Nephron (organoid): ENCODE measurements around the gene TOLLIP.
A peak's percentile ranks its signal among the peaks of the same experiment; 100 is the strongest.

Source experiments
- H3K27ac Mint-ChIP-seq, 3 experiments: 2 replicates each; pipeline ENCODE4 v1.8.0; 2020; ENCODE audit warnings: mixed read lengths in 3 of 3, mild to moderate bottlenecking in 2 of 3, moderate library complexity in 1 of 3
- H3K27me3 Mint-ChIP-seq: 2 replicates; pipeline ENCODE4 v1.8.0; 2021; ENCODE audit warnings: low read depth, mild to moderate bottlenecking, moderate library complexity, mixed read lengths
- H3K36me3 Mint-ChIP-seq: 2 replicates; pipeline ENCODE4 v1.8.0; 2020; ENCODE audit warnings: low read depth, mixed read lengths
- H3K4me1 Mint-ChIP-seq: 2 replicates; pipeline ENCODE4 v1.8.0; 2020; ENCODE audit warnings: mixed read lengths
- H3K4me3 Mint-ChIP-seq, 3 experiments: 2 replicates each; pipeline ENCODE4 v1.8.0; 2020; ENCODE audit warnings: mild to moderate bottlenecking in 3 of 3, mixed read lengths in 3 of 3, moderate library complexity in 2 of 3
- H3K9me3 Mint-ChIP-seq: 2 replicates; pipeline ENCODE4 v1.8.0; 2020; ENCODE audit warnings: mixed read lengths
- TF ChIP-seq, protein P1 (sequence below), 3 experiments: fragments of 200-600 bp; sonication (generic); IDR thresholded peaks; one replicate each; pipeline ENCODE4 v1.5.0; 2021; ENCODE audit warnings: antibody characterized with exemption in 3 of 3; ENCODE audit not compliant: unreplicated experiment in 3 of 3

TOLLIP gene

DNA sequence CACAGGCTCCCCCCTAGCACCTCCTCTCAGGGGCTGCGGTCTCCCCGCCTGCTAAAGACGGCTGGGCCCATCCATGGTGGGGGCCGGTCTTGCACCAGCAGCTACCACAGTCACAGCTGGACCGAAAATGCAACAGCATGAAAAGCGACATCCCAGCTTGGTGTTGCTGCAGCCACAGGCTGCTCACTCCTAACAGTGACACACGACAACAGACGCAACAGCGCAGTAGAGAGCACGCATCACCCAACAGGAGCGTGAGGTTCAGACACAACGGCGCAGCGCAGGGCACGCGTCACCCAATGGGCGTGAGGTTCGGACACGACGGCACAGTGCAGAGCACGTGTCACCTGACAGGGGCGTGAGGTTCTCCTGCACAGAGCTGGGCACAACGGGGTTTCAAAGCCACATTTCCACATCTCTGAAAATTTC, 24.1 kb downstream of the TOLLIP start:
- Mint-ChIP-seq H3K4me1 (no peaks in the 10 kb centered on the region), H3K36me3 (peaks cover 31% of the 10 kb centered on the region), H3K27me3 (no peaks in the 10 kb centered on the region), H3K9me3 (no peaks in the 10 kb centered on the region), H3K4me3 (no peak overlapping the region), H3K27ac (no peak overlapping the region)
- TF ChIP-seq, protein P1, sequence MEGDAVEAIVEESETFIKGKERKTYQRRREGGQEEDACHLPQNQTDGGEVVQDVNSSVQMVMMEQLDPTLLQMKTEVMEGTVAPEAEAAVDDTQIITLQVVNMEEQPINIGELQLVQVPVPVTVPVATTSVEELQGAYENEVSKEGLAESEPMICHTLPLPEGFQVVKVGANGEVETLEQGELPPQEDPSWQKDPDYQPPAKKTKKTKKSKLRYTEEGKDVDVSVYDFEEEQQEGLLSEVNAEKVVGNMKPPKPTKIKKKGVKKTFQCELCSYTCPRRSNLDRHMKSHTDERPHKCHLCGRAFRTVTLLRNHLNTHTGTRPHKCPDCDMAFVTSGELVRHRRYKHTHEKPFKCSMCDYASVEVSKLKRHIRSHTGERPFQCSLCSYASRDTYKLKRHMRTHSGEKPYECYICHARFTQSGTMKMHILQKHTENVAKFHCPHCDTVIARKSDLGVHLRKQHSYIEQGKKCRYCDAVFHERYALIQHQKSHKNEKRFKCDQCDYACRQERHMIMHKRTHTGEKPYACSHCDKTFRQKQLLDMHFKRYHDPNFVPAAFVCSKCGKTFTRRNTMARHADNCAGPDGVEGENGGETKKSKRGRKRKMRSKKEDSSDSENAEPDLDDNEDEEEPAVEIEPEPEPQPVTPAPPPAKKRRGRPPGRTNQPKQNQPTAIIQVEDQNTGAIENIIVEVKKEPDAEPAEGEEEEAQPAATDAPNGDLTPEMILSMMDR (IDR thresholded peaks at IDR 0.05; ENCODE audit: unreplicated experiment in 3 of 3): no peak

DNA sequence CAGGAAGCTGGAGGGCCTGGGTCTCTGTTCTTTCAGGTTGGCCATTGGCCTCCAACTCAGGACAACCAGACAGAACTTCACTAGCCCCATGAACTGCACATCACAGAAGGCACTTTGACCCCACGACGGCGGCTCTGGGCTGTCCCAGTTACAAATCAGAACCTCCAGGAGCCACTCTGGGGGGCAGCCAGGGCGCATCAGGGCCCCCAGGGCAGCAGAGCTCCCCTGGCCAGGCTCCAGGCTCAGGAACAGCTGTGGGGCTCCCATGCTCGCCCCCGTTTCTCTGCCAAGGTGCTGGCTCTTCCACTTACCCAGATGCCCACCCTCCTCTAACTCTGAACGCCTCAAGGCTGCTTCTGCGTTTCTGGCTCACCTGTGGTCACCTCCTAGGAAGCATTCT, 25.5 kb downstream of the TOLLIP start:
- Mint-ChIP-seq H3K27ac (no peak overlapping the region), H3K9me3 (no peaks in the 10 kb centered on the region), H3K27me3 (no peaks in the 10 kb centered on the region), H3K4me3 (no peak overlapping the region), H3K4me1 (no peaks in the 10 kb centered on the region), H3K36me3 (peaks cover 30% of the 10 kb centered on the region)
- TF ChIP-seq, protein P1 (IDR thresholded peaks at IDR 0.05; ENCODE audit: unreplicated experiment in 3 of 3): no peak

DNA sequence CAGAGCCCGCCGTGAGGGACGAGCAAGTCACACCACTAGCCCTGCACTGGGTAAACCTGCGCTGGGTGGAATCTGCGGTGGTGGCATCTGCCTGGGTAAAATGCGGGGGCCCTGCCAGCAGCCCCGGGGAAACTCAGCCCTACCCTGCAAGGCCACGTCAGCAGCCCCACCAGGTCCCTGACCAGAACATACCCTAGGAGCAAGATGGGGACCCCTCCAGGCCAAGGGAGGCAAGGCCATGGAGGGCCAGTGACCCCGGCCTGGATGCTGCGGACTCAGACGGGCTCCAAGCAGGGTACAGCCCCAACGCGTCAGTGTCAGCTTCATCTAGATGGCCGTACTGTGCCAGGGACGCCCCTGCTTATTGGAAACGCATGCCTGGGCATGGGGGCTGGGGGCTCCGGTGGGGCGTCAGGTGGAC, 26.3 kb downstream of the TOLLIP start:
- Mint-ChIP-seq H3K27me3 (no peaks in the 10 kb centered on the region), H3K4me1 (no peaks in the 10 kb centered on the region), H3K36me3 (peaks cover 30% of the 10 kb centered on the region), H3K4me3 (no peak overlapping the region), H3K9me3 (no peaks in the 10 kb centered on the region), H3K27ac (no peak overlapping the region)
- TF ChIP-seq, protein P1 (IDR thresholded peaks at IDR 0.05; ENCODE audit: unreplicated experiment in 3 of 3): no peak

DNA sequence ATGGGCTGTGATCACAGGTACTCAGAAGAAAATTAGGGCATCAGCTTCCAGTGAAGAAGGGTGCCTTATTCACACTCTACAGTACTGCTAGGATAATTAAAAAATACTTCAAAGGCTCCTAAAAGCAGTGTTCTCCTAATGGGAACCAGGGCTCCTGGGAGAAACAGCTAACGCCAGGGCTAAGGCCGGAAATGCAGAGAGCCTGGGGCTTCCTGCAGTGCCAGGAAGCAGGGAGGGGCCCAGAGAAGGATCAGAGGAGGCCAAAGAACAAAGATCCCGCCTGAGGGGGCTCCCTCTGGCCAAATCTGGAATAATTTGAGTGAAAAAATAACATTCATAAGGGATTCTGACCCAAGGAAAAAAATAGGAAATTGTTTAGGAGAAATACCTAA, 27.5 kb downstream of the TOLLIP start:
- Mint-ChIP-seq H3K27ac (peak overlapping the region in 1 of 3 experiments; percentile 14), H3K36me3 (peaks cover 36% of the 10 kb centered on the region), H3K4me1 (no peaks in the 10 kb centered on the region), H3K4me3 (no peak overlapping the region), H3K9me3 (no peaks in the 10 kb centered on the region), H3K27me3 (no peaks in the 10 kb centered on the region)
- TF ChIP-seq, protein P1 (IDR thresholded peaks at IDR 0.05; ENCODE audit: unreplicated experiment in 3 of 3): no peak

DNA sequence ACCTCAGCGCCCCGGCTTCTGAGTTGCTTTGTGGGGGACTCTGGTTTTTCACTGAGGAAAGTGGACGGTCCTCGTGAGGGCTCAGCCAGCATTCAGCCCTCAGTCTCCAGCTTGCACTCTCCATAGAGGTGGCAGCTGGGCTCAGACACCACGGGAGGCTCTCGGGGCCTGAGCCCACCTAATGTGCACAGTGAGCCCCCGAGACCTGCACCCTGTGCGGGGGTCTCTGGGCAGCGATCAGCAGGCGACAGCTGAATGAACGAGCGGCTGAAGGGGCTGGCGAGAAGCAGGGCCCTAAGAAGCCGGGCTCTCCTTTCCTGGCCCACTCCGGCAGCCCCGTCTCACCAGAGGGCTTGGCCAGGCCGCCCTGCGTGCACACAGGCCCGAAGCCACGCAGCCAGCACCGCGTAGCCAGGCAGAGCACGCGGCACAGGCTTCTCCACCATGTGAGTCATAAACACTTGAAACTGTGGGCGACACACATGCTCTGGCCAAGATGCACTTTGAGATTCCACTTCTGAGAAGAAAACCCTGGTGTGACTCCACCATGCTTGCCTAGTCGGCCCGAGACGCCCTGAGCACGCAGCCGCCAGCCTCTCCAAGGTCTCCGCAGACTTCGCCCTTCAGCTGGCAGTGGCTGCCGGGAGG, 28.0 kb downstream of the TOLLIP start:
- H3K27ac Mint-ChIP-seq: peak overlapping the region in 1 of 3 experiments; percentile 14
- TF ChIP-seq, protein P1 (IDR thresholded peaks at IDR 0.05; ENCODE audit: unreplicated experiment in 3 of 3): no peak
- no peak overlapping the region for H3K4me3 Mint-ChIP-seq
- peaks cover 33% of the 10 kb centered on the region for H3K36me3 Mint-ChIP-seq
- no peaks in the 10 kb centered on the region for H3K9me3 Mint-ChIP-seq
- H3K27me3 Mint-ChIP-seq: no peaks in the 10 kb centered on the region
- no peaks in the 10 kb centered on the region for H3K4me1 Mint-ChIP-seq
